NCI-H1930 (cell line): ENCODE results near the gene EEPD1.
"Not testable (repeated sequence)": the region's sequence is repeated elsewhere in the genome, so short reads cannot be mapped to it uniquely, and the experiment has no call there.

ENCODE experiments used
- DNase-seq, 2 experiments: peaks; one replicate each; lab custom pipeline; 2025; lab: John Stamatoyannopoulos, UW

Gene EEPD1

GRCh38 chr7:36152756-36153570, at the start of gene EEPD1:
TSS of gene EEPD1 (plus strand) at chr7:36153254. CDS start at chr7:36154325, 1,071 bp downstream.
- DNase-seq = peak; percentile 95 to 97

GRCh38 chr7:36103837-36104561, 49.1 kb upstream of the EEPD1 start:
- no peak for DNase-seq

- not testable (repeated sequence) for DNase-seq
Measured at GRCh38 chr7:36106972-36107908, 45.8 kb upstream of the EEPD1 start.

- DNase-seq = no peak
Measured at GRCh38 chr7:36107926-36108631, 45.0 kb upstream of the EEPD1 start.

GRCh38 chr7:36109013-36109627, 43.9 kb upstream of the EEPD1 start:
- DNase-seq = no peak

GRCh38 chr7:36110584-36110983, 42.5 kb upstream of the EEPD1 start:
- DNase-seq = no peak

- DNase-seq = no peak
Measured at GRCh38 chr7:36112969-36113368, 40.1 kb upstream of the EEPD1 start.

GRCh38 chr7:36114355-36114754, 38.7 kb upstream of the EEPD1 start:
- DNase-seq = no peak

- no peak for DNase-seq
Measured at GRCh38 chr7:36115448-36116321, 37.4 kb upstream of the EEPD1 start.

- DNase-seq = no peak
Measured at GRCh38 chr7:36116347-36117202, 36.5 kb upstream of the EEPD1 start.

GRCh38 chr7:36117203-36117840, 35.7 kb upstream of the EEPD1 start:
- no peak for DNase-seq

GRCh38 chr7:36118344-36118743, 34.7 kb upstream of the EEPD1 start:
- no peak for DNase-seq

- no peak for DNase-seq
Measured at GRCh38 chr7:36119005-36119706, 33.9 kb upstream of the EEPD1 start.

- DNase-seq = not testable (repeated sequence)
Measured at GRCh38 chr7:36119983-36120646, 32.9 kb upstream of the EEPD1 start.

GRCh38 chr7:36125630-36126029, 27.4 kb upstream of the EEPD1 start:
- not testable (repeated sequence) for DNase-seq

- no peak for DNase-seq
Measured at GRCh38 chr7:36127075-36127740, 25.8 kb upstream of the EEPD1 start.
